NCI-H2081 treated with DMSO at 0.1 percent for 48 hours (cell line): Measurements from ENCODE around the gene OR4F17.
"Not testable (repeated sequence)": the region's sequence is repeated elsewhere in the genome, so short reads cannot be mapped to it uniquely, and the experiment has no call there.

Experiments
- DNase-seq: peaks from one replicate; lab custom pipeline; 2025; lab: John Stamatoyannopoulos, UW

Gene OR4F17, protein sequence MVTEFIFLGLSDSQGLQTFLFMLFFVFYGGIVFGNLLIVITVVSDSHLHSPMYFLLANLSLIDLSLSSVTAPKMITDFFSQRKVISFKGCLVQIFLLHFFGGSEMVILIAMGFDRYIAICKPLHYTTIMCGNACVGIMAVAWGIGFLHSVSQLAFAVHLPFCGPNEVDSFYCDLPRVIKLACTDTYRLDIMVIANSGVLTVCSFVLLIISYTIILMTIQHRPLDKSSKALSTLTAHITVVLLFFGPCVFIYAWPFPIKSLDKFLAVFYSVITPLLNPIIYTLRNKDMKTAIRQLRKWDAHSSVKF

DNA sequence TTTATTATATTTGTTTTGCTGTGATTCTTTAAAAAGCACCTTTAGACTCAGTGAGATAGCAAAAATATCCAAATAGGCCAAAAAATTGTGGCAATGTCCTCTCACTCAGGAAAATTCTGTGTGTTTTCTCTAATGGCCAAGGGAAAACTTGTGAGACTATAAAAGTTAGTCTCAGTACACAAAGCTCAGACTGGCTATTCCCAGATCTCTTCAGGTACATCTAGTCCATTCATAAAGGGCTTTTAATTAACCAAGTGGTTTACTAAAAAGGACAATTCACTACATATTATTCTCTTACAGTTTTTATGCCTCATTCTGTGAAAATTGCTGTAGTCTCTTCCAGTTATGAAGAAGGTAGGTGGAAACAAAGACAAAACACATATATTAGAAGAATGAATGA is at the start of gene OR4F17:
OR4F17 (plus strand) TSS at position 301 of the 400 bp plus-strand sequence. CDS start 3,575 bp downstream, outside the sequence.
- not testable (repeated sequence) for DNase-seq

DNA sequence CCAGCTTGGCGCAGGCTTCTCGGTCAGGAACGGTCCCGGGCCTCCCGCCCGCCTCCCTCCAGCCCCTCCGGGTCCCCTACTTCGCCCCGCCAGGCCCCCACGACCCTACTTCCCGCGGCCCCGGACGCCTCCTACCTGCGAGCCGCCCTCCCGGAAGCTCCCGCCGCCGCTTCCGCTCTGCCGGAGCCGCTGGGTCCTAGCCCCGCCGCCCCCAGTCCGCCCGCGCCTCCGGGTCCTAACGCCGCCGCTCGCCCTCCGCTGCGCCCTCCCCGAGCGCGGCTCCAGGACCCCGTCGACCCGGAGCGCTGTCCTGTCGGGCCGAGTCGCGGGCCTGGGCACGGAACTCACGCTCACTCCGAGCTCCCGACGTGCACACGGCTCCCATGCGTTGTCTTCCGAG is 36.1 kb upstream of the OR4F17 start:
- not testable (repeated sequence) for DNase-seq

DNA sequence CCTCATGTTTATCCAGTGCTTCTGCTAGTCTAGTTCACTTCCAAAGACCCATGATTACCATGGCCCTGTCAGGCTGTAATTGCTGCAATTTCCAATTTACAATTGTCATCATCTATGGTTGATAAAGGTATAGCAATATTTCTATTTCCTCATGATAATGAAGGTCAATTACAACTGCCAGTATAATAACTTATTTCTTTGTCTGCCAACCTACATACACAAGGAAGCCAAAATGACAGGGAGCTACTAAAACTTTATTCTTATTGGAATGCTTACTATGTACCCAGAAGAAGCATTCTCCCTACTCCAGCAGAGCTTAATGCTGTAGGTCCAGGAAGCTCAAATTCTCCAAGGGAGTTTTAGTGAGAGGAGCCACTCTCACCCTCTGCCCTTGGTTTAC is 24.0 kb upstream of the OR4F17 start:
- DNase-seq = not testable (repeated sequence)

DNA sequence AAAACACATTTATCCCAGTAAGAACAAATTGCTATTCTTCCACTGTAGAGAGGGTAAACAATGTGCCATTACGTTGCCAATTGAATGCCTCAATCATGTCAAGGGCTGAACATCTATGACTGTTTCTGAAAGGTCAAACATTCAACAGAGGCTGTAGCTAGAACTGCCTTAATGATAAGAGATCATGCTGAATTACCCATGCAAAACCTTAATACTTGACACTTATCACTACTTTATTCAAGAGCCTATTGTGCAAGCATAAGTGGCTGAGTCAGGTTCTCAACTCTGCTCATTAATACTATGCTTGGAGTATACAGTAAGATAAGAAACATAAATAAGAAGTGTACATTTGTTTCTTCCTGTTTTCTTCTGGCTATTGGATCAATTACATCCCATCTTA is 23.3 kb upstream of the OR4F17 start:
- DNase-seq = not testable (repeated sequence)

DNA sequence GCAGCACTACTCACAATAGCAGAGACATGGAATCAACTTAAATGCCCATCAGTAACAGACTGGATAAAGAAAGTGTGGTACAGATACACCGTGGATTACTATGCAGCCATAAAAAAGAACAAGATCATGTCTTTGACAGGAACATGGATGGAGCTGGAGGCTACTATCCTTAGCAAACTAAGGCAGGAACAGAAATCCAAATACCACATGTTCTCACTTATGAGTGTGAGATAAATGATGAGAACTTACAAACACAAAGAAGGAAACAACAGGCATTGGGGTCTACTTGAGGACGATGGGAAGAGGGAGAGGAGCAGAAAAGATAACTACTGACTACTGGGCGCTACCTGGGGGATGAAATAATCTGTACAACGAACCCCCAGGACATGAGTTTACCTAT is 16.2 kb upstream of the OR4F17 start:
- DNase-seq = not testable (repeated sequence)

DNA sequence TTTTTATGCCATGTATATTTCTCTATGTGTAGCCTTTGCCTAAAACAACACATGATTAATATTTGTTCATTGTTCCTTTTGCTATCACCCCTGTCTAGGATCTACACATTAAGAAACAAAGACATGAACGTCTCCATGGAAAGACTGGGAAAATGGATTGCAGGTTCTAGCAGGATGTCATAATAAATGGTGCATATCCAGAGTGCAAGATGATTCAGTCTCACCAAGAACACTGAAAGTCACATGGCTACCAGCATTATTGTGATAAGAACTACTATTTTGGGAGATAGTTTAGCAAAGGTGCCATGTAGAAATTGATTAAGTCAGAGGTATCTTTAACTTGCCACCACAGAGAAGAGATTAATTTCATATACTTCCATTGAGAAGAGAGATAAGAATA is 12.1 kb upstream of the OR4F17 start:
- not testable (repeated sequence) for DNase-seq

DNA sequence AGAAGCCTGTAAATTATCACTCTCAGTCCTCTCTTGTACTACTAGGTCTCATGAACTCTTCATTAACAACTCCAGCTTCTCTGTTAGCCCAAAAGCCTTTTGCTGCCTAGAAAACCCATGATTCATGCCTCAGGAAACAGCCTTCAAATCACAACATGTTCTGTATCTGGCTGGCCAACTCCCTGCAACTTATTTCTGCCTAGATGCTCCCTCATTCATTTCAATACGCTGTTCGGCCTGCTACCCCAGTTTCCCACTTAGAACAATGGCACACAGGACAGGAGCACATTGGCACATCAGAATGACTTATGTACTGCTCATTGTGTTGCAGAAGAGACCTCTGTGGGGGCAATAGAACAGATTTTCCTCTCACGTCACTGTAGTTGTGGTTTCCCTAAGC is 9.3 kb upstream of the OR4F17 start:
- not testable (repeated sequence) for DNase-seq

DNA sequence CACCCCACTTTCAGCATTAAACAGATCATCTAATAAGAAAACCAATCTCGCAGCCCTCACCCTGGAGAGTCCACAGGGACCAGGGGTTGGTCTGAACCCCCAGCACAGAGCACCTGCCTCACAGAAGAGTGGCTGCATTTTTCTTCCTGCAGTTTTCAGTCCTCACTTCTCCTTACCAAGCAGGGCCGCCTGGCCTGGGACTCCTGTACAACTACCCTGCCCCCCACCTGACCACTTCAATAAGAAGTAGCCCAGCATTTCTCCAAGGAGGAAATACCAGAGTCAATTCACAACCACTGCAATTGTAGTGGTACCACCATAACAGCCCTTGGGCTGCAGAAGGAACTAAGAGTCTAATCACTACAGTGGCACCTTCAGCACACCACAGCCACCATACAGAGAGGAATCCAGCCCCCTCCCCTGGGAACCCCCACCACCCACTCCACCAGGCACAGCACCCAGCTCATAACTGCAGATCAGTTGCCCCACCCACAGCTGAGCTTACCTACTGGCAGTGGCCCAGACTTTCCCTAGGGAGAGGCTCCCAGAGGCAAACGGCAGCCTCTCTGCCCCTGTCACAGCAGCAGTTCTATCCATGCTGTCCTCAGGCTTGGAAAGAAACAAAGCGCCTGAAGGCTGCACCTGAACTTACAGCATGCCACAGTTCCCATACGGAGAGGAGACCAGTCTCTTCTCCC is 13.7 kb downstream of the OR4F17 start:
- not testable (repeated sequence) for DNase-seq
